Activated CD4-positive, alpha-beta T cell treated with anti-CD3 and anti-CD28 coated beads for 24 hours (primary cell): Measurements from ENCODE around the gene KCNN4.

Source experiments
- DNase-seq, 2 donors: peaks; one replicate each; pipeline ENCODE4 v3.0.0-alpha.2; 2020; ENCODE audit warnings: low read depth in 2 of 2

The KCNN4 gene

DNA sequence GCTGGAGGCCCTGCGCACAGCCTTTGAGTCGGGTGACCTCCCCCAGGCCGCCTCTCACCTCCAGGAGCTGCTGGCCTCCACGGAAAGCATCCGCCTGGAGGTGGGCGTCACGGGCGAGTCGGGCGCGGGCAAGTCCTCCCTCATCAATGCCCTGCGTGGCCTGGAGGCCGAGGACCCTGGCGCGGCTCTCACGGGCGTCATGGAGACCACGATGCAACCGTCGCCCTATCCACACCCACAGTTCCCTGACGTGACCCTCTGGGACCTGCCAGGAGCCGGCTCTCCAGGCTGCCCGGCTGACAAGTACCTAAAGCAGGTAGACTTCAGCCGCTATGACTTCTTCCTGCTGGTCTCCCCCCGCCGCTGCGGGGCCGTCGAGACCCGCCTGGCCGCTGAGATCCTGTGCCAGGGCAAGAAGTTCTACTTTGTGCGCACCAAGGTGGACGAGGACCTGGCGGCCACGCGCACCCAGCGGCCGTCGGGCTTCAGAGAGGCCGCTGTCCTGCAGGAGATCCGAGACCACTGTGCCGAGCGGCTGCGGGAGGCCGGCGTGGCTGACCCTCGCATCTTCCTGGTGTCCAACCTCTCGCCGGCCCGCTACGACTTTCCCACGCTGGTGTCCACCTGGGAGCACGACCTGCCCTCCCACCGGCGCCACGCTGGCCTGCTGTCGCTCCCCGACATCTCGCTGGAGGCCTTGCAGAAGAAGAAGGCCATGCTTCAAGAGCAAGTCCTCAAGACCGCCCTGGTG is 62.0 kb downstream of the KCNN4 start:
- DNase-seq, result no peak
